DMS53 treated with DMSO at 0.1 percent for 48 hours (cell line): ENCODE results near the gene PLA2G2D.

ENCODE experiments used
- DNase-seq: peaks from one replicate; lab custom pipeline; 2025; ENCODE audit not compliant: unreplicated experiment; lab: John Stamatoyannopoulos, UW

The PLA2G2D gene

GRCh38 chr1:20069874-20070273, 49.5 kb downstream of the PLA2G2D start, which contains the start of gene PLA2G5:
PLA2G5 (plus strand) TSS chr1:20070194; CDS start chr1:20084831, 14,637 bp downstream.
- DNase-seq: no peak

GRCh38 chr1:20068722-20069121, 50.6 kb downstream of the PLA2G2D start:
- no peak for DNase-seq

GRCh38 chr1:20063861-20064292, 55.5 kb downstream of the PLA2G2D start:
- DNase-seq: no peak
